Measurements from ENCODE around the gene ICAM3.

GRCh38 chr19:10292789-10293636, 46.4 kb downstream of the ICAM3 start:
- TF ChIP-seq CTCF (conservative IDR thresholded peaks at IDR 0.05) (no peak), ZFX (IDR thresholded peaks at IDR 0.05) (no peak)
